Measurements from ENCODE around the gene DAAM2.

- TF ChIP-seq CTCF (IDR thresholded peaks at IDR 0.05; ENCODE audit: low read depth, low read length, missing input control) (no peak), SP1 (IDR thresholded peaks at IDR 0.05) (no peak), TAF1 (conservative IDR thresholded peaks at IDR 0.05) (no peak), REST (IDR thresholded peaks at IDR 0.05) (no peak)
Measured at GRCh38 chr6:39848171-39848570, 56.0 kb downstream of the DAAM2 start.

Measured in liver (tissue), 3 donors.